Stromal cell of bone marrow (primary cell): ENCODE measurements around the gene GRIFIN.

ENCODE experiments used
- DNase-seq: peaks from one replicate; pipeline ENCODE4 v3.0.0-alpha.2; 2012; ENCODE audit warnings: low read depth

Gene GRIFIN

DNA sequence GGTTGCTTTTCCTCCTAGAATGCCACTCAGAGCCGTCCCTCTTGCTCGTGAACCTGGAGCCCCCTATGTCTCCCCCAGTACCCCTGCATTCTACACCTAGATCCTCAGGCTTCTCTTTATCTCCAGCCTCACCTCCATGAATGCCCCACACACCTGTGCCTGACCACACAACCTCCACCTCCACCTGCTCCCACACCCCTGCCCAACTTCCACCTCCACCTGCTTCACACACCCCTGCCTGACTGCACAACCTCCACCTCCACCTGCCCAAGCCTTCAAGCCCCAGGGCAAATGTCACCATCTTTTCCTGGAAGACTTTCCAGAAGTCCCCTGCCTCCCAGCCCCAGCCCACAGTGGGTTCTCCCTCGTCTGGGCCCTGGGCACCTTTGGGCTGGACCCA, 36.5 kb upstream of the GRIFIN start:
- DNase-seq = no peak

DNA sequence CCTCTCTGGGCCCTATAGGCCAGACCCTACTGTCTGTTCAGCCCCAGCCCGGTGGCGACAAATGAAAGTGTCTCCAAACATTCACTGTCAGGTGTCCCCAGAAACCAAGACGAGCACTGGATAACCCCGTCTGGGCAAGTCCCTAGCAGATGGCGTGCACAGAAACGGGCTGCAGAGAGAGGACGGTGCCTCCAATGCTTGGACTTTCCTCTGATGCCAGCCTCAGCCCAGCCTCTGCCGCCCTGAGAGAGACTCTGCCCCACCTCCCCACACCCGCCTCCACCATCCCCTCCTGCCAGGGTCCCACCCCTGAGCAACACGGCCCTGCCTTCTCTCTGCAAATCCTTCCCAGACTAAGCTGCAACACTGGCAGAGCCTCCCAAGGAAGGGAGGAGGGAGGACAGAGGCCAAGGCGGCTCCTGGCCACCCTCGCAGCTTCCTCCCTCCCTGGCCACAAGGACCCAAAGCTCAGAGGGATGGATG, 36.0 kb upstream of the GRIFIN start:
- DNase-seq = no peak

GRCh38 chr7:2511769-2512168, 35.6 kb upstream of the GRIFIN start:
- no peak for DNase-seq

- DNase-seq = no peak
These were observed 34.9 kb upstream of the GRIFIN start for GRCh38 chr7:2510909-2511768.

- DNase-seq = no peak
These were observed 34.1 kb upstream of the GRIFIN start for GRCh38 chr7:2510130-2510776.

GRCh38 chr7:2509298-2509906, 33.2 kb upstream of the GRIFIN start:
- DNase-seq = no peak

- peak; percentile 37 for DNase-seq
These were observed 32.4 kb upstream of the GRIFIN start for GRCh38 chr7:2508327-2509215.

DNA sequence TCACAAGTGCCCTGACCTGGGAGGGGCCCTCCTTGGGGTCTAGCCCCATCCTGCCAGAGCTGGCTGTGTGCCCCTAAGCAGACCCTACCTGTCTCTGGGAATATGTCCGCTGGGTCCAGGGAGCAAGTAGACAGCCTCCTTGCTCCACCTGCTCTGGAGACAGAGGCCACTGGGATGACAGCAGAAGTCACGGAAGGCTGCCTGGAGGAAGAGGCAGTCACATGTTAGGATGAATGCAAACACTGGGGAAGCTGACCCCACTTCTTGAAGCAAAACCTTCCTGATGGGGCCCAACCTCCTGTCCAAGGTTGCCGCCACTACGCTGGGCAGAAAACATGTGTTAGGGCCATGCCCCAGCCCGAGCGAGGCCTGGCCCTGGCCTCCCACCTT, 31.7 kb upstream of the GRIFIN start:
- DNase-seq = no peak

DNA sequence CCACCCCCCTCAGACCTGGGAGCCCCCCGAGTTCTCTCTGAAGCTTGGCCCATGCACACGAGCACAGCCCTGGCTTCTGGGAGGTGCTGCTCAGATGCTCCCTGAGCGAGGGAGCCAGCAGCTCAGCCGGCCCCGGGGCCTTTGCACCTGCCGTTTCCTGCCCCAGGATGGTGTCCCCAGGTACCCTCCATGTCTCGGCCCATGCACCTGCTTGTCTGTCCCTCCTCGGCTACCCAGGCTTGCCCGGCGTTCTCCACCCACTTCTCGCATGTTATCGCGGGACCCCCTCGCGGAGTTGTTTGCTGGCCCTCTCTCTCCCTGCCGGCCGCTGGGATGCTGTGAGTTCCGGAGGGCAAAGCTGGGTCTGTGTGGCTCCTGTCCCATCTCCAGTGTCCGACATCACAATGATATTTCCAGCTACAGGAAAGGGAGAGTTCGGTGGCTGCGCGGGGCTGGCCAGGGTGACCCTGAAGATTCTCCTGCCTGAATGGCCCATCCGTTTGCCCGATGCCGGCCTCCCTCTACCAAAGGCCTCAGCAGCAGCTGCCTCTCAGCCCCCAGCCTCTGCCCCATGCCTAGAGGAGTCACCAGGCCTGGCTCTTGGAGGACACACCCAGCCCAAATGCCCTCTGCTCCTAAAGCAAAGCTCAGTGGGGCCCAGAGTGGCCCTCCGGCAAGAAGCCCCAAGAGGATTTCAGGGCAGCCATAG, 31.2 kb upstream of the GRIFIN start:
- no peak for DNase-seq

DNA sequence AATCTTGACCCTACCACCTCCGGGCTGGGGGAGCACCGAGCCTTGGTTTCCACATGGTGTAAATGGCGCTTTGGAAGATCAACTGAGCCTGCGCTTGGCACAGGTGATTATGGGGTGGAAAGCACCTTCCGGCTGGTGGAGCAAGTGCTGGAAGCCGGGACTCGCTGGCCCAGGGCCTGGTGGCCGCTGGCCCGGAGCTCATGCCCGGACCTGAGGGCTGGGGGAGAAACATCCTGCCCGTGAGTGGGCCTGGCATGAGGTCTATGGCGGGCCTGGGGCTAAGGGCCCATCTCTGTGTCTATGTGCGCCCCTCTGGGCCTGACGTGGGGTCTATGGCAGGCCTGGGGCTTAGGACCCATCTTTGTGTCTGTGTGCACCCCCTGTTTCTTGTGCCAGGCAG, 29.2 kb upstream of the GRIFIN start:
- DNase-seq = no peak

DNA sequence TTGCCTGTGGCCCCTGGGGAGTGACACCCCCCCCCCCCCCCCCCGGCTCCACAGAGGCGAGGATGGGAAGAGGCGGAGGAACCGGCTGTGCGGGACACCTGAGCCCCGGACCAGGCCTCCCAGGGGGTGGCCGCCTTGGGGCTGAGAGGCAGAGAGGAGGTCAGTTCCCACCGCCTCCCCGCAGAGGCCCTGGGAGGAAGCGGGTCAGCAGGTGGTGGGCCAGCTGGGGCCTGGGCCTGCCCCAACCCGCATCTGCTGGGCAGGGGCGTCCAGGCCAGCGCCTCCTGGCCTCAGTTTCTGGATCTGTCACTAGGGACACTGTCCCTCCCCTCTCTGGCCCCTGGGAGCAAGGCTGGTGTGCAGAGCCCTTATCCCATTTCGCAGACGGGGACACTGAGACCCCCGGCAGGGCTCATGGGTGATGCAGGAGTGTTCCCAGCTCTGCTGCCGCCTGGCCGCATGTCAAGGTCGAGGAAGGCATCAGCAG, 28.7 kb upstream of the GRIFIN start:
- no peak for DNase-seq

DNA sequence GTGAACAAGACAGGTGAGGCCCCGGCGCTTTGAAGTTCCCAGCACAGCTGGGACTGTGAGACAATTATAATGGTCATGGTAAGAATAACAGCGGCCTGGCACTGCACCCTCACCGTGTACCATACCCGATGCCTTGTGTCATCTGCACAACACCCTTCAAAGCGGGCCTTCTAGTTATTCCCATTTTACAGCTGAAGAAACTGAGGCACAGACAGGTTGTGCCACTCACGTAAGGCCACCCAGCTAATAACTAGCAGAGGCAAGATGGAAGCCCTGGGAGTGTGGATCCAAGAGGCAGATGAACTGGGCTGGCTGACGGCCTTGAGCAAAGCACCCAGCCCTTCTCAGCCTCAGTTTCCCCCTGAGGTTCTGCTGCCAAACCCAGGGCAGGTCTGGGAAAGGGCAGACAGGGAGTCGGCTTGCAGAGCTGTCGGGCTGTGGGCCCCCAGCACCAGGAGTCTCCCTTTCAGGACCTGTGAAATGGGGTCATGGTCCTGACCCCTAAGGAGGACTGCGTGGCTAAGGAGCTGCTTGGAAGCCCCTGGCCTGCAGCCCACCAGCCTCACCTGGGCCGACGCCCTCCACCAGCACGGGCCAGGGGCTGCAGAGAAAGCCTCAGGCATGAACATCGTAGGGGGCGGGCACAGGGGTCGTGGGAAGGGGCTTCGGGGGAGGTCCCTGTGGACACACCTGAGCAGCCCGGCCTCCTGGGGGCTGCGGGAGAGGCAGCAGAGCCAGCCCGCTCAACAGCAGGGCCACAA, 28.1 kb upstream of the GRIFIN start:
- DNase-seq = no peak

- DNase-seq = no peak
These were observed 27.1 kb upstream of the GRIFIN start for GRCh38 chr7:2503056-2503941.

DNA sequence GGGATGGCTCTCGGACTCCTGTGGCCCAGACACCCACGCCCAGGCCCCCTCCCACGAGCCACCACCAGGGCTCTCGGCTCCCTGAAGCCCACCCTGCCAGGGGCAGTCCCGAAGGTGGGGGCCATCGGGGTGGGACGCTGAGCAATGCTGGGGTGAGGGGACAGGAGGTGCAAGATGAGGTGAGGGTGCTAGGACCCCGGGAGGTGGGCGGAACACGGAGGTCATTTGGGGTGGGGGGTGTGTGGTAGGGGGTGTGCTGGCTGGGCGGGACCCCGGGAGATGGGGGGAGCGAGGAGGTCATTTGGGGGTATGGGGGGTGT, 26.4 kb upstream of the GRIFIN start:
- DNase-seq = no peak

GRCh38 chr7:2501947-2502646, 25.9 kb upstream of the GRIFIN start:
- DNase-seq = no peak

DNA sequence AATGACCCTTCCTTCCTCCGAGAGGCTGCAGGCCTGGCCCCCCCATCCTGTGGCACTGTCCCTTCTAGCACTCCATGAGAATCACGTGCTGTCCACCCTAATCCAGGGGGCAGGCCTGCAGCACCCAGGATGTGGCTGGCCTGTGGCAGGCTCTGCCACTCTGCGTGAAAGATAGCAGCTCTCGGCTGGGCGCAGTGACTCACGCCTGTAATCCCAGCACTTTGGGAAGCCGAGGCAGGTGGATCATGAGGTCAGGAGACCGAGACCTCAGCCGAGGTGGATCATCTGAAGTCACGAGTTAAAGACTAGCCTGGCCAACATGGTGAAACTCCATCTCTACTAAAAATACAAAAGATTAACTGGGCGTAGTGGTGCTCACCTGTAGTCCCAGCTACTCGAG, 24.5 kb upstream of the GRIFIN start:
- DNase-seq = no peak

DNA sequence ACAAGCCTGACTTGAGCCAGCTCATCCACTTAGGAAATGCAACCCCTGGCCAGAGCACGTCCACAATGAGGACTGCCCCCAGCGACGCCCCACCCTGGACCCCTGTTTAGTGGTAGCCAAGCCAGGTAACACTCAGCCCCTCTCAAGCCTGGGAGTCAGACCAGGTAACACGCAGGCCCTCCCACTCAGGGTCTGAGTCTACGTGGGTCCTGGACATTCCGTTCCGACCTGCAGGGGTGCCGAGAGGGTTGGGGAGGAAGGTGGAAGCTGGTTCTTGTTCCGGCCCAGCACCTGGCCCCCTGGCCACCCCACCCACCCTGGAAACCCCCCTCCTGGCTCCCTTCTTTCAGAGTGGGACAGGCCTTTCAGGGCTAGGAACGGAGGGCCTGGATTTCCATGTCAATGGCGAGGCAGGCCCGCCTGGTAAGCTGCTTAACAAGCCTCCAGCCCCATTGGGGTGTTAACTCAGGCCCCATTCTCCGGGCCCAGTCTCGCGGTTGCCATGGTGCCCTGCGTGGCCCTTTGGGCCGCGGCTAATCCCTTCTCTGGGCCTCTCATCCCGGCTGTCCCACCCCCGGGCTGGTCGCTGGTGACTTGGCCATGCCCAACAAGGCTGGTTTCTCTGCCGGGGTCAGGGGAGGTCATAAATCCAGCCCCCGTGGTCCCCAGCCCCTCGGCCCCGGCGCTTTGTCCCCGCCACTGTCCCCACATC, 23.7 kb upstream of the GRIFIN start:
- DNase-seq = no peak

- DNase-seq = no peak
These were observed 23.0 kb upstream of the GRIFIN start for GRCh38 chr7:2499181-2499580.
